Hepatocyte (in vitro differentiated cells): ENCODE measurements around the gene RGR.
A peak's percentile ranks its signal among the peaks of the same experiment; 100 is the strongest.

Experiments
- CTCF ChIP-seq: fragments of 200-600 bp; sonication (generic); IDR thresholded peaks from 2 replicates; pipeline ENCODE4 v1.5.1; 2016; ENCODE audit warnings: antibody characterized with exemption, mild to moderate bottlenecking; ENCODE audit not compliant: poor library complexity
- EZH2 ChIP-seq: fragments of 200-600 bp; sonication (generic); IDR thresholded peaks from 2 replicates; pipeline ENCODE4 v1.6.1; 2016; ENCODE audit warnings: antibody characterized with exemption, mild to moderate bottlenecking, borderline replicate concordance

- TF ChIP-seq EZH2, result no peak
- TF ChIP-seq CTCF, result peak; percentile 46
These were observed 11.9 kb downstream of the RGR start for GRCh38 chr10:84256510-84257342.
